ENCODE results near the gene NEDD1.

NEDD1 gene

GRCh38 chr12:96981911-96982310 lies 74.9 kb downstream of the NEDD1 start:
- H3K4me3 ChIP-seq (replicated peaks; ENCODE audit: low read depth, low read length), result no peak overlapping the region
- H3K27me3 ChIP-seq (replicated peaks; ENCODE audit: control insufficient read depth, insufficient read depth, low read length), result no peaks in the 10 kb centered on the region; the same call in 1 of the 2 replicates
- DNase-seq (ENCODE audit: extremely low read depth, insufficient read length), result no peak
- TF ChIP-seq, protein P1, sequence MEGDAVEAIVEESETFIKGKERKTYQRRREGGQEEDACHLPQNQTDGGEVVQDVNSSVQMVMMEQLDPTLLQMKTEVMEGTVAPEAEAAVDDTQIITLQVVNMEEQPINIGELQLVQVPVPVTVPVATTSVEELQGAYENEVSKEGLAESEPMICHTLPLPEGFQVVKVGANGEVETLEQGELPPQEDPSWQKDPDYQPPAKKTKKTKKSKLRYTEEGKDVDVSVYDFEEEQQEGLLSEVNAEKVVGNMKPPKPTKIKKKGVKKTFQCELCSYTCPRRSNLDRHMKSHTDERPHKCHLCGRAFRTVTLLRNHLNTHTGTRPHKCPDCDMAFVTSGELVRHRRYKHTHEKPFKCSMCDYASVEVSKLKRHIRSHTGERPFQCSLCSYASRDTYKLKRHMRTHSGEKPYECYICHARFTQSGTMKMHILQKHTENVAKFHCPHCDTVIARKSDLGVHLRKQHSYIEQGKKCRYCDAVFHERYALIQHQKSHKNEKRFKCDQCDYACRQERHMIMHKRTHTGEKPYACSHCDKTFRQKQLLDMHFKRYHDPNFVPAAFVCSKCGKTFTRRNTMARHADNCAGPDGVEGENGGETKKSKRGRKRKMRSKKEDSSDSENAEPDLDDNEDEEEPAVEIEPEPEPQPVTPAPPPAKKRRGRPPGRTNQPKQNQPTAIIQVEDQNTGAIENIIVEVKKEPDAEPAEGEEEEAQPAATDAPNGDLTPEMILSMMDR (IDR thresholded peaks at IDR 0.05; ENCODE audit: insufficient read depth, low read length, poor library complexity, severe bottlenecking), result no peak
- H3K36me3 ChIP-seq (ENCODE audit: control insufficient read depth, insufficient read depth, low read length), result no peaks in the 10 kb centered on the region

DNA sequence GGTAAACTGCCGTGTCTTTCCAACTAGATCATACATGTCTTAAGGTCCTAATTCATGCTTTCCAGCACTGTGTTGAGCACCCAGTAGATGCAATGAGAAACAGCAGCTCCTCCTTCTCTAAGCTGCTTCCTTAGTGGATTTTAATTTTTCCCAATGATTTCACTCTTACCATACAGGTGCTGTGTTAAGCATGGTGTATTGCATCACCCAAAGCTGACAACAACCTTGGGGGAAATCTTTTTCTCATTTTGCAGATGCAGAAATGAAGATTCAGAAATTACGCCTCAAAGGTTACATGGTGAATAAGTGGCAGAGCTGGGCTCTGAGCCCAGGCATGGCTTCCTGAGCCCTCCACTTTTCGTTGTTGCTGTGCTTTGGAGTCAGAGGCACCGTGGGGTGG lies 75.6 kb downstream of the NEDD1 start:
- H3K27me3 ChIP-seq (replicated peaks; ENCODE audit: control insufficient read depth, insufficient read depth, low read length), result no peaks in the 10 kb centered on the region; the same call in 1 of the 2 replicates
- no peak for DNase-seq (ENCODE audit: extremely low read depth, insufficient read length)
- no peak overlapping the region for H3K4me3 ChIP-seq (replicated peaks; ENCODE audit: low read depth, low read length)
- H3K36me3 ChIP-seq (ENCODE audit: control insufficient read depth, insufficient read depth, low read length), result no peaks in the 10 kb centered on the region
- TF ChIP-seq, protein P1 (IDR thresholded peaks at IDR 0.05; ENCODE audit: insufficient read depth, low read length, poor library complexity, severe bottlenecking), result no peak

DNA sequence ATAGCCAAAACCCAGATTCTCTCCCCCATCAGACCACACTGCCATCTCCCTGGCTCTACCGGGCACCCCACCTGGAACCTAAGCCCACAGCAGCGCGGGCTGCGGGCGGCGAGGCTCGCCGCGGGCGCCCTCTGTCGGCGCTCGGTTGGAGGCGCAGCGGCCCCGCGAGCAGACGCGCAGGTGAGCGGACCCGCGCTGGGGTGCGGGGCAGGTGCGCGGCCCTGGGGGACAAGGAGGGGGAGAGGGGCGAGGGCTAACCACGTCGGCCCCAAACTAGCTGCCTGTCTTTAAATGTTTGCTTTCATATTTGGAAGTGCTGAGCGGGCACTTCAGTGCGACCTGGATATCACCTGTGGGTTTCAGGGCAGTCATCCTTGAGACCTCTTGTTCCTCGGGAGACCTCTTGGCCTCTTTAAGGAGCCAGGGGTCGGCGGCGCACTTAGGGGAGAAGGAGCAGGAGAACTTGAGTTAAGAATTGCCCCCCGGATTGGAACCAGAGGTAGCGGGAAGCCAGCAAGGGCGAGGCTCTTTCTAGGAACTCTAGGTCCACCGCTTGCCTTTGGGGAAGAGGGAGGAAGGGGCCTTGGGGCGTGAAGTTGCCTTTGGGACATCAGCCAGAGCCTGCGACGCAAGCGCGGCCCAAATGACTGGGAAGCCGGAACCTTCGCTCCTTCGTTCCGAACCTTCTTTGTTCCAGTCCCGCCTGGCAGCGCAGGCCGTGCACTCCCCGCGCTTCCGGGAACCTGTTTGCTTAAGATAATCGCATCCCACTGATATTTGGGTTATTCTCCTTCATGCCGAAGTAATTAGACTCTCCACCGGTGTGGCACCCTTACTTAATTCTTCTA lies 78.7 kb downstream of the NEDD1 start:
- DNase-seq (ENCODE audit: extremely low read depth, insufficient read length), result peak; percentile 57
- H3K4me3 ChIP-seq (replicated peaks; ENCODE audit: low read depth, low read length), result peak overlapping the region; percentile 48
- TF ChIP-seq, protein P1 (IDR thresholded peaks at IDR 0.05; ENCODE audit: insufficient read depth, low read length, poor library complexity, severe bottlenecking), result peak; percentile 44
- no peaks in the 10 kb centered on the region for H3K36me3 ChIP-seq (ENCODE audit: control insufficient read depth, insufficient read depth, low read length)
- no peaks in the 10 kb centered on the region; the same call in 1 of the 2 replicates for H3K27me3 ChIP-seq (replicated peaks; ENCODE audit: control insufficient read depth, insufficient read depth, low read length)

DNA sequence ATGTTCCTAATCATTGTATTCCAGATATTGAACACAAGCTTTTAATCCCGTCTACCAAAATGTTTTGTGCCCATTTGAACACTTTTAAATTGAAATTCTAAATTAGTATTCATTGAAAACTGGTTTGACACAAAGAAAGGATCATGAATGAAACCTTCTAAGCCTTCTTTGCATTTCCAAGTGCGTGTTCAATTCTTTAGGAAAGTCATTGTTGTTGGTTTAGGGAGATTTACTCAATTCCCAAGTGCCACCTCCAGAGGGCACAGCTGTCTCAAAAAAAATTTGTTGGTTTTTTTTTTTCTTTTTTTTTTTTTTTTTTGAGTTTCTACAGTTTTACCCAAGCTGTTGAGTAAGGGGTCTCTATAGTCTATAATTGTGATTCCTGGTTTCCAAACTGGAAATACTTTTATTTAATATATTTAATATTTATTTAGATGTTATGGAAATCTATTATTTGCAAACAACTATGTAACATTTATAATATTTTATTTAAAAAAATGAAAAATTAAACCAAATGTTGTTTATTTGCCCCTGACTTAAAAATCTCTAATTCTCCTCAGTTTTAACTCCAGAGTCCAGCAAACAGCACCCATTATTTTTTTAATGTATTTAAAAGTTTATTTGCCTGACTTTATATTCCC lies 79.9 kb downstream of the NEDD1 start:
- Histone ChIP-seq H3K36me3 (ENCODE audit: control insufficient read depth, insufficient read depth, low read length) (no peaks in the 10 kb centered on the region), H3K27me3 (replicated peaks; ENCODE audit: control insufficient read depth, insufficient read depth, low read length) (no peaks in the 10 kb centered on the region; the same call in 1 of the 2 replicates), H3K4me3 (replicated peaks; ENCODE audit: low read depth, low read length) (no peak overlapping the region)
- no peak for DNase-seq (ENCODE audit: extremely low read depth, insufficient read length)
- TF ChIP-seq, protein P1 (IDR thresholded peaks at IDR 0.05; ENCODE audit: insufficient read depth, low read length, poor library complexity, severe bottlenecking), result peak; percentile 45

DNA sequence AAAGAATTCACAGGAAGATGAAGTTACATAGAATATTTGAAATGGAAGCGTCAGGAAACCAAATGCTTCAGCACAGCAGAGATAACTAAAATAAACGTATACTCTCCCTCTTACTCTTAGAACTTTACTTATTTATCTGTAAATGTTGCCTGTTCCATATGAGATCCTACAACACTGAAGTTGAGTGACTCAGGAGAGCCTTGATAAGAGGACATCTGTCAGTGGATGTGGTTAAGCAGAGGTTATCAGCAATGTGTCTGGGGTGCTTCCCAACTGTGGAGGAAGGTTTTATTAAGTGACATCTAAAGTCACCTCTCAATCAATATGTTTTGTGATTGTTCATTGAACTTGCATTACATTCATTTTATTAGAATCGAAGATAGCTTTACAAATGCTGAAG lies 81.9 kb downstream of the NEDD1 start:
- no peaks in the 10 kb centered on the region for H3K36me3 ChIP-seq (ENCODE audit: control insufficient read depth, insufficient read depth, low read length)
- TF ChIP-seq, protein P1 (IDR thresholded peaks at IDR 0.05; ENCODE audit: insufficient read depth, low read length, poor library complexity, severe bottlenecking), result no peak
- no peaks in the 10 kb centered on the region; the same call in 1 of the 2 replicates for H3K27me3 ChIP-seq (replicated peaks; ENCODE audit: control insufficient read depth, insufficient read depth, low read length)
- DNase-seq (ENCODE audit: extremely low read depth, insufficient read length), result no peak
- no peak overlapping the region for H3K4me3 ChIP-seq (replicated peaks; ENCODE audit: low read depth, low read length)

Data from GM06990 (cell line).